HCT116 (cell line): ENCODE measurements around the gene EXOC6B. TPM values are rescaled to one million over a fixed set of nuclear protein-coding genes. Genes with fewer than 3 reads are reported as not detected.

Experiments
- ATAC-seq: fragments of 200-7000 bp; cut with Tn5 transposase; 2 replicates; pipeline ENCODE4 v1.9.1; 2020; ENCODE audit warnings: mild to moderate bottlenecking, moderate library complexity
- BruUV-seq: library from RNA; stranded (reverse); fragments of 400-500 nt; replicated peaks from 2 replicates; lab custom pipeline; 2021; lab: Mats Ljungman, UMichigan
- CTCF ChIA-PET: fragments of 300-600 bp; sonication (Branson Sonifier 250); formaldehyde crosslinking; loops from one replicate; lab custom pipeline; 2021; ENCODE audit warnings: antibody characterized with exemption; lab: Charles Lee
- POLR2A ChIA-PET: fragments of 300-600, 350-600 bp; sonication (Branson Sonifier 250); formaldehyde crosslinking; loops from one replicate; lab custom pipeline; 2021; ENCODE audit warnings: antibody characterized with exemption; lab: Charles Lee
- RAD21 ChIA-PET, 2 experiments: fragments of 300-600 bp; sonication (Branson Sonifier 250); formaldehyde crosslinking; loops; one replicate each; lab custom pipeline; 2023; ENCODE audit warnings: low total read pairs in 2 of 2; ENCODE audit not compliant: uncharacterized antibody in 2 of 2, unreplicated experiment in 2 of 2, low non-redundant PET in 1 of 2; lab: Charles Lee
- DNase-seq: peaks from one replicate; pipeline ENCODE4 v3.0.0-alpha.2; 2010; ENCODE audit warnings: low read depth, low spot score
- H2AFZ ChIP-seq: fragments of 200-600 bp; shearing (Covaris generic), sonication (generic); 2 replicates; pipeline ENCODE4 v1.6.1; 2017; ENCODE audit warnings: low read depth, mixed run types, mixed read lengths, antibody characterized with exemption, low read length; ENCODE audit not compliant: poor library complexity, severe bottlenecking
- H3K27ac ChIP-seq: 2 replicates; pipeline ENCODE4 v1.5.1; 2012; ENCODE audit warnings: low read depth, low read length
- H3K27me3 ChIP-seq: fragments of 200-600 bp; sonication (generic); 2 replicates; pipeline ENCODE4 v1.6.1; 2016; ENCODE audit warnings: mixed run types, low read length, mixed read lengths; ENCODE audit not compliant: insufficient read depth
- H3K36me3 ChIP-seq, 2 experiments: fragments of 200-500 bp in 1 of 2; fragments of 200-600 bp in 1 of 2; sonication (Bioruptor generic) in 1 of 2; sonication (generic) in 1 of 2; 2 replicates each; pipeline versions ENCODE4 v1.5.1 to v1.6.1; 2014 to 2016; ENCODE audit warnings: low read length in 2 of 2, inconsistent platforms in 1 of 2, mixed read lengths in 1 of 2, mixed run types in 1 of 2; ENCODE audit not compliant: insufficient read depth in 2 of 2, control insufficient read depth in 1 of 2
- H3K4me1 ChIP-seq, 2 experiments: fragments of 200-600 bp in 1 of 2; sonication (generic) in 1 of 2; 2 replicates each; pipeline versions ENCODE4 v1.5.1 to v1.6.1; 2012 to 2017; ENCODE audit warnings: low read length in 2 of 2, inconsistent platforms in 1 of 2, mild to moderate bottlenecking in 1 of 2, mixed read lengths in 1 of 2, mixed run types in 1 of 2, moderate library complexity in 1 of 2; ENCODE audit not compliant: insufficient read depth in 2 of 2, control insufficient read depth in 1 of 2
- H3K4me2 ChIP-seq: fragments of 200-600 bp; sonication (generic); 2 replicates; pipeline ENCODE4 v1.6.1; 2017; ENCODE audit warnings: mixed run types, low read length, mixed read lengths
- H3K4me3 ChIP-seq, 2 experiments: fragments of 200-600 bp in 1 of 2; sonication (generic) in 1 of 2; replicated peaks in 1 of 2; 2 replicates each; pipeline ENCODE4 v1.5.1; 2011 to 2016; ENCODE audit warnings: low read length in 2 of 2, control low read depth in 1 of 2, low read depth in 1 of 2, mild to moderate bottlenecking in 1 of 2, mixed read lengths in 1 of 2, mixed run types in 1 of 2
- H3K79me2 ChIP-seq: fragments of 200-600 bp; sonication (generic); 2 replicates; pipeline ENCODE4 v1.6.1; 2017; ENCODE audit warnings: mild to moderate bottlenecking, mixed run types, low read length, moderate library complexity, mixed read lengths; ENCODE audit not compliant: insufficient read depth
- H3K9ac ChIP-seq: fragments of 200-600 bp; sonication (generic); 2 replicates; pipeline ENCODE4 v1.6.1; 2016; ENCODE audit warnings: low read length, mixed read lengths
- H3K9me2 ChIP-seq: fragments of 200-600 bp; sonication (generic), shearing (Covaris generic); 2 replicates; pipeline ENCODE4 v1.6.1; 2017; ENCODE audit warnings: mixed run types, mild to moderate bottlenecking, moderate library complexity; ENCODE audit not compliant: insufficient read depth
- H3K9me3 ChIP-seq, 2 experiments: fragments of 200-500 bp in 1 of 2; fragments of 200-600 bp in 1 of 2; sonication (Bioruptor generic) in 1 of 2; sonication (generic) in 1 of 2; 2 replicates each; pipeline ENCODE4 v1.6.1; 2014 to 2017; ENCODE audit warnings: low read length in 2 of 2, mixed read lengths in 2 of 2, inconsistent platforms in 1 of 2, low read depth in 1 of 2, mild to moderate bottlenecking in 1 of 2, mixed run types in 1 of 2, moderate library complexity in 1 of 2; ENCODE audit not compliant: control insufficient read depth in 1 of 2, insufficient read depth in 1 of 2
- H4K20me1 ChIP-seq: fragments of 200-600 bp; sonication (generic), shearing (Covaris generic); 2 replicates; pipeline ENCODE4 v1.6.1; 2017; ENCODE audit warnings: mixed run types, mild to moderate bottlenecking, moderate library complexity; ENCODE audit not compliant: insufficient read depth
- CBX3 ChIP-seq: IDR thresholded peaks from 2 replicates; pipeline ENCODE4 v1.6.1; 2012; ENCODE audit warnings: low read depth
- EGR1 ChIP-seq: IDR thresholded peaks from 2 replicates; pipeline ENCODE4 v1.6.1; 2012; ENCODE audit warnings: low read depth
- ELF1 ChIP-seq: IDR thresholded peaks from 2 replicates; pipeline ENCODE4 v1.6.1; 2012; ENCODE audit warnings: low read depth, borderline replicate concordance
- EZH2phosphoT487 ChIP-seq: fragments of 200-600 bp; IDR thresholded peaks from 2 replicates; pipeline ENCODE4 v1.6.1; 2018; ENCODE audit warnings: antibody characterized with exemption, borderline replicate concordance
- FOSL1 ChIP-seq: IDR thresholded peaks from 2 replicates; pipeline ENCODE4 v1.6.1; 2012; ENCODE audit warnings: low read depth
- JUND ChIP-seq: IDR thresholded peaks from 2 replicates; pipeline ENCODE4 v1.6.1; 2012
- POLR2AphosphoS5 ChIP-seq: IDR thresholded peaks from 2 replicates; pipeline ENCODE4 v1.6.1; 2011; ENCODE audit warnings: mild to moderate bottlenecking, low read depth, low read length, moderate library complexity
- SIN3A ChIP-seq: IDR thresholded peaks from 2 replicates; pipeline ENCODE4 v1.6.1; 2012; ENCODE audit warnings: low read depth
- SP1 ChIP-seq: IDR thresholded peaks from 2 replicates; pipeline ENCODE4 v1.6.1; 2012; ENCODE audit warnings: low read depth
- SRF ChIP-seq: IDR thresholded peaks from 2 replicates; pipeline ENCODE4 v1.6.1; 2012; ENCODE audit warnings: low read depth
- ZFX ChIP-seq: fragments of 450-650 bp; IDR thresholded peaks from 2 replicates; pipeline ENCODE4 v1.6.1; 2017
- intact Hi-C: fragments of 100-400 bp; cut with micrococcal nuclease; formaldehyde crosslinking; loops from 2 replicates; pipeline ENCODE4 v1.10.0; 2022
- total RNA-seq: library from RNA; stranded (reverse); gene quantifications from one replicate; pipeline ENCODE4 v1.2.1, GENCODE V29; 2021; ENCODE audit not compliant: unreplicated experiment
- TF ChIP-seq, protein P1 (sequence below): IDR thresholded peaks from 2 replicates; pipeline ENCODE4 v1.6.1; 2011; ENCODE audit warnings: mild to moderate bottlenecking, low read length, moderate library complexity; ENCODE audit not compliant: insufficient replicate concordance; ENCODE audit errors: extremely low read depth
- TF ChIP-seq, protein P2 (sequence below), 3 experiments: fragments of 200-600 bp in 1 of 3; sonication (generic) in 1 of 3; IDR thresholded peaks in 2 of 3; conservative IDR thresholded peaks in 1 of 3; 2 replicates each; pipeline ENCODE4 v1.5.1; 2012 to 2017; ENCODE audit warnings: low read depth in 2 of 3, low read length in 2 of 3, antibody characterized with exemption in 1 of 3, borderline replicate concordance in 1 of 3, control low read depth in 1 of 3, mild to moderate bottlenecking in 1 of 3, mixed read lengths in 1 of 3, mixed run types in 1 of 3, moderate library complexity in 1 of 3; ENCODE audit not compliant: insufficient read depth in 1 of 3
- TF ChIP-seq, protein P3 (sequence below): IDR thresholded peaks from 2 replicates; pipeline ENCODE4 v1.6.1; 2012

EXOC6B gene
- total RNA-seq, 1 experiment from 2014 or later: 25.4 TPM

DNA sequence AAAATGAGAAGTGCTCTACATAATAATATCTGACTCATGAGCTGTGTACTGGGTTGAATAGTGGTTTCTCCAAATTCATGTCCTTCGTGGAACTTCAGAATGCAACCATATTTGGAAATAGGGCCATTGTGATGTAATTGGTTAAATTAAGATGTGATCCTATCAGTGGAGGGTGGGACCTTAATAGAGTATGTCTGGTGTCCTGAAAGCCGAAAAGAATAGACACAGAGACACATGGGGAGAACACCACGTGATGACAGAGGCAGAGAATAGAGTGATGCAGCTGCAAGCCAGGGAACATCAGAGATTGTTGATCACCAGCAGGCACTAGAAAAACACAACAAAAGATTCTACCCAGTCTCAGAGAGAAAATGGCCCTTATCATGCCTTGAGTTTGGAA is 310.1 kb downstream of the EXOC6B start (continued):
- TF ChIP-seq, protein P1, sequence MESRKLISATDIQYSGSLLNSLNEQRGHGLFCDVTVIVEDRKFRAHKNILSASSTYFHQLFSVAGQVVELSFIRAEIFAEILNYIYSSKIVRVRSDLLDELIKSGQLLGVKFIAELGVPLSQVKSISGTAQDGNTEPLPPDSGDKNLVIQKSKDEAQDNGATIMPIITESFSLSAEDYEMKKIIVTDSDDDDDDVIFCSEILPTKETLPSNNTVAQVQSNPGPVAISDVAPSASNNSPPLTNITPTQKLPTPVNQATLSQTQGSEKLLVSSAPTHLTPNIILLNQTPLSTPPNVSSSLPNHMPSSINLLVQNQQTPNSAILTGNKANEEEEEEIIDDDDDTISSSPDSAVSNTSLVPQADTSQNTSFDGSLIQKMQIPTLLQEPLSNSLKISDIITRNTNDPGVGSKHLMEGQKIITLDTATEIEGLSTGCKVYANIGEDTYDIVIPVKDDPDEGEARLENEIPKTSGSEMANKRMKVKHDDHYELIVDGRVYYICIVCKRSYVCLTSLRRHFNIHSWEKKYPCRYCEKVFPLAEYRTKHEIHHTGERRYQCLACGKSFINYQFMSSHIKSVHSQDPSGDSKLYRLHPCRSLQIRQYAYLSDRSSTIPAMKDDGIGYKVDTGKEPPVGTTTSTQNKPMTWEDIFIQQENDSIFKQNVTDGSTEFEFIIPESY: no peak
- TF ChIP-seq EGR1: no peak
- no peak for TF ChIP-seq SIN3A
- no peak for TF ChIP-seq POLR2AphosphoS5
- TF ChIP-seq, protein P2, sequence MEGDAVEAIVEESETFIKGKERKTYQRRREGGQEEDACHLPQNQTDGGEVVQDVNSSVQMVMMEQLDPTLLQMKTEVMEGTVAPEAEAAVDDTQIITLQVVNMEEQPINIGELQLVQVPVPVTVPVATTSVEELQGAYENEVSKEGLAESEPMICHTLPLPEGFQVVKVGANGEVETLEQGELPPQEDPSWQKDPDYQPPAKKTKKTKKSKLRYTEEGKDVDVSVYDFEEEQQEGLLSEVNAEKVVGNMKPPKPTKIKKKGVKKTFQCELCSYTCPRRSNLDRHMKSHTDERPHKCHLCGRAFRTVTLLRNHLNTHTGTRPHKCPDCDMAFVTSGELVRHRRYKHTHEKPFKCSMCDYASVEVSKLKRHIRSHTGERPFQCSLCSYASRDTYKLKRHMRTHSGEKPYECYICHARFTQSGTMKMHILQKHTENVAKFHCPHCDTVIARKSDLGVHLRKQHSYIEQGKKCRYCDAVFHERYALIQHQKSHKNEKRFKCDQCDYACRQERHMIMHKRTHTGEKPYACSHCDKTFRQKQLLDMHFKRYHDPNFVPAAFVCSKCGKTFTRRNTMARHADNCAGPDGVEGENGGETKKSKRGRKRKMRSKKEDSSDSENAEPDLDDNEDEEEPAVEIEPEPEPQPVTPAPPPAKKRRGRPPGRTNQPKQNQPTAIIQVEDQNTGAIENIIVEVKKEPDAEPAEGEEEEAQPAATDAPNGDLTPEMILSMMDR (IDR thresholded peaks at IDR 0.05 in 2 of 3, conservative IDR thresholded peaks at IDR 0.05 in 1 of 3; ENCODE audit: borderline replicate concordance in 1 of 3, insufficient read depth in 1 of 3, low read depth in 2 of 3, low read length in 2 of 3): no peak
- TF ChIP-seq, protein P3, sequence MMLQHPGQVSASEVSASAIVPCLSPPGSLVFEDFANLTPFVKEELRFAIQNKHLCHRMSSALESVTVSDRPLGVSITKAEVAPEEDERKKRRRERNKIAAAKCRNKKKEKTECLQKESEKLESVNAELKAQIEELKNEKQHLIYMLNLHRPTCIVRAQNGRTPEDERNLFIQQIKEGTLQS: no peak
- TF ChIP-seq ELF1: no peak
- TF ChIP-seq JUND: no peak

DNA sequence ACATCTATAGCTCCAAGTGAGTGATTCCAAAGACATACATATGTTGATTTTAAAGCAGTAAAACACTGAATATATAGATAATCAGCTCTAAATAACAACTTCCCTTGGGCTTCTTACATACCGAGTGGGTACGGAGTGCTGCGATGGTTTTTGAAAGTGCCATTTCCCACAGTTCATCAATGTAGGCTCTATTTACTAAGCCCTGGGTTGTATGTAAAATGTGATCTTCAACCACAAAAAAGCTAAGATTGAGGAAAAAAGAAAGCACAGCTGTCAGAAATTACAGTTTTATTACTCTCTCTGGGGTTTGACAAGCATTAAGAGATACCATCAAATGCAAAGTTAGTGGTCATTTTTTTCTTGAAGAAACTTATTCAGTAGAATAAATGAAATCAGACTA is 312.8 kb downstream of the EXOC6B start:
- Histone ChIP-seq H2AFZ (no peak overlapping the region), H3K27ac (no peak overlapping the region), H3K79me2 (no peaks in the 10 kb centered on the region), H3K4me2 (no peak overlapping the region), H4K20me1 (no peaks in the 10 kb centered on the region), H3K9me2 (no peaks in the 10 kb centered on the region), H3K9me3 (no peaks in the 10 kb centered on the region), H3K4me3 (no peak overlapping the region), H3K9ac (no peak overlapping the region), H3K4me1 (peaks cover under 1 to 2% of the 10 kb centered on the region in 2 experiments; a peak in 2 of 4 replicates), H3K36me3 (no peaks in the 10 kb centered on the region), H3K27me3 (no peaks in the 10 kb centered on the region)
- no TSS peak for BruUV-seq
- DNase-seq: no peak
- no peak for ATAC-seq
- ChIA-PET RAD21 (no interaction called here), POLR2A (no interaction called here), CTCF (no interaction called here)
- TF ChIP-seq EZH2phosphoT487 (no peak), ELF1 (no peak), SIN3A (no peak), POLR2AphosphoS5 (no peak), ZFX (no peak), SP1 (no peak), FOSL1 (no peak), SRF (no peak), CBX3 (no peak)
- TF ChIP-seq, protein P1: no peak
- intact Hi-C loops: no loop called here
